Measurements from ENCODE around the gene CIB4. TPM values are rescaled to one million over a fixed set of nuclear protein-coding genes. Genes with fewer than 3 reads are reported as not detected.

Gene CIB4
- total RNA-seq, 1 experiment from 2014 or later: not detected

DNA sequence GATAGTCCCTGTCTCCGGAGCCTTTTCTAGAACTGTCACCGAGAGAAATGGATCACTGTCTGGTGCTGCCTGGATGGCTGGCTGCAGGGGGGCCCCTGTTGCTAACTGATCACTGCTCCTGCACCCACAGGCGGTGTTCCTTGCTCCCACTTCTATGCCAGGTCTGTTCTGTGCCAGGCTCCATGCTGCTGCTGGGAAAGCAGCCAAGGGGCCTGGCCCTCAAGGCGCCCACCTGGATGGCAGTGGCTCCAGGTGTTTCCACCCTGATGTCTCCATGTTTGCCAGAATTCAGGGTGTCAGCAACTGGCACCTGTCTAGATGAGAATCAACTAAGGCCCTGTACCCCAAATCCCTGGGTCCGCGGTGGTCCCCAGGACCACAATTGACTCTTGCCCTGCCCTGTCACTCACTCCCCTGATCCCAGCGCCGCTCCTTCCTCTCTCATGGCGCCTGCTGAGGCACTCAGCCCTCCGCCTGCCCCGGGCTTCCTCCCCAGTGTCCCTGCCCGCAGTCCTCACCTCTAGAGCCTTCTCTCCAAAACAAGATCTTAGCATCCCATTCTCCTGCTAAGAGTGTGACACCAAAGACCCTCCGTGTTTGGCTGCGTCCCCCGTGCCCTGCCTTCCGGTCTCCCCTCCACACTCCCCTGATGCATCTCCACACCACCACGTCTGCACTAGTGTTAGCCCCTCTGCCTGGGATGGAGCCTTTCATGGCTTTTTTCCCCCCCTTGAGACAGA is 90.7 kb downstream of the CIB4 start:
- Mint-ChIP-seq H3K27me3 (ENCODE audit: low read depth) (no peaks in the 10 kb centered on the region), H3K9me3 (no peaks in the 10 kb centered on the region), H3K27ac (no peak overlapping the region), H3K4me1 (peaks cover 8% of the 10 kb centered on the region), H3K36me3 (no peaks in the 10 kb centered on the region), H3K4me3 (no peak overlapping the region)
- ATAC-seq (no peak), DNase-seq (ENCODE audit: low spot score) (no peak)
- POLR2A ChIA-PET: no interaction called here
- CTCF ChIA-PET: interaction anchor here (1.5 to 1.7 kb wide), 2 partner anchors 27 to 29 kb away, joined by 4 to 5 read pairs; no protein-coding TSS in a partner anchor
- no peak for TF ChIP-seq NR1H2 (CRISPR knock-in tag; IDR thresholded peaks at IDR 0.05)
- TF ChIP-seq NR2C2 (CRISPR knock-in tag; IDR thresholded peaks at IDR 0.05): no peak
- TF ChIP-seq TEAD4 (CRISPR knock-in tag; IDR thresholded peaks at IDR 0.05): no peak
- TF ChIP-seq OVOL2 (CRISPR knock-in tag; IDR thresholded peaks at IDR 0.05; ENCODE audit: borderline replicate concordance): no peak
- no peak for TF ChIP-seq ZNF263 (CRISPR knock-in tag; IDR thresholded peaks at IDR 0.05; ENCODE audit: low read depth)
- TF ChIP-seq MYBL2 (CRISPR knock-in tag; IDR thresholded peaks at IDR 0.05): no peak
- no peak for TF ChIP-seq STAT6 (CRISPR knock-in tag; conservative IDR thresholded peaks at IDR 0.05; ENCODE audit: low read depth)
- no peak for TF ChIP-seq GABPB1 (CRISPR knock-in tag; IDR thresholded peaks at IDR 0.05)
- no peak for TF ChIP-seq ZNF232 (CRISPR knock-in tag; IDR thresholded peaks at IDR 0.05)
- TF ChIP-seq, protein P1, sequence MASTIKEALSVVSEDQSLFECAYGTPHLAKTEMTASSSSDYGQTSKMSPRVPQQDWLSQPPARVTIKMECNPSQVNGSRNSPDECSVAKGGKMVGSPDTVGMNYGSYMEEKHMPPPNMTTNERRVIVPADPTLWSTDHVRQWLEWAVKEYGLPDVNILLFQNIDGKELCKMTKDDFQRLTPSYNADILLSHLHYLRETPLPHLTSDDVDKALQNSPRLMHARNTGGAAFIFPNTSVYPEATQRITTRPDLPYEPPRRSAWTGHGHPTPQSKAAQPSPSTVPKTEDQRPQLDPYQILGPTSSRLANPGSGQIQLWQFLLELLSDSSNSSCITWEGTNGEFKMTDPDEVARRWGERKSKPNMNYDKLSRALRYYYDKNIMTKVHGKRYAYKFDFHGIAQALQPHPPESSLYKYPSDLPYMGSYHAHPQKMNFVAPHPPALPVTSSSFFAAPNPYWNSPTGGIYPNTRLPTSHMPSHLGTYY (CRISPR knock-in tag; IDR thresholded peaks at IDR 0.05): no peak
- TF ChIP-seq ZNF416 (CRISPR knock-in tag; IDR thresholded peaks at IDR 0.05): no peak
- TF ChIP-seq, protein P2, sequence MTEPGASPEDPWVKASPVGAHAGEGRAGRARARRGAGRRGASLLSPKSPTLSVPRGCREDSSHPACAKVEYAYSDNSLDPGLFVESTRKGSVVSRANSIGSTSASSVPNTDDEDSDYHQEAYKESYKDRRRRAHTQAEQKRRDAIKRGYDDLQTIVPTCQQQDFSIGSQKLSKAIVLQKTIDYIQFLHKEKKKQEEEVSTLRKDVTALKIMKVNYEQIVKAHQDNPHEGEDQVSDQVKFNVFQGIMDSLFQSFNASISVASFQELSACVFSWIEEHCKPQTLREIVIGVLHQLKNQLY (CRISPR knock-in tag; IDR thresholded peaks at IDR 0.05): no peak
- TF ChIP-seq ZNF281 (CRISPR knock-in tag; IDR thresholded peaks at IDR 0.05): no peak
- no peak for TF ChIP-seq RORB (CRISPR knock-in tag; IDR thresholded peaks at IDR 0.05)
- TF ChIP-seq ZNF219 (CRISPR knock-in tag; IDR thresholded peaks at IDR 0.05; ENCODE audit: borderline replicate concordance): no peak
- no peak for TF ChIP-seq FOXP4 (CRISPR knock-in tag; IDR thresholded peaks at IDR 0.05)
- TF ChIP-seq IRF2 (CRISPR knock-in tag; IDR thresholded peaks at IDR 0.05; ENCODE audit: borderline replicate concordance, low read depth): no peak
- no peak for TF ChIP-seq SMAD3 (CRISPR knock-in tag; IDR thresholded peaks at IDR 0.05; ENCODE audit: borderline replicate concordance)
- no peak for TF ChIP-seq ZSCAN18 (CRISPR knock-in tag; IDR thresholded peaks at IDR 0.05)
- TF ChIP-seq, protein P3, sequence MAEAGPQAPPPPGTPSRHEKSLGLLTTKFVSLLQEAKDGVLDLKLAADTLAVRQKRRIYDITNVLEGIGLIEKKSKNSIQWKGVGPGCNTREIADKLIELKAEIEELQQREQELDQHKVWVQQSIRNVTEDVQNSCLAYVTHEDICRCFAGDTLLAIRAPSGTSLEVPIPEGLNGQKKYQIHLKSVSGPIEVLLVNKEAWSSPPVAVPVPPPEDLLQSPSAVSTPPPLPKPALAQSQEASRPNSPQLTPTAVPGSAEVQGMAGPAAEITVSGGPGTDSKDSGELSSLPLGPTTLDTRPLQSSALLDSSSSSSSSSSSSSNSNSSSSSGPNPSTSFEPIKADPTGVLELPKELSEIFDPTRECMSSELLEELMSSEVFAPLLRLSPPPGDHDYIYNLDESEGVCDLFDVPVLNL (CRISPR knock-in tag; IDR thresholded peaks at IDR 0.05; ENCODE audit: borderline replicate concordance, low read depth): no peak

Data from WTC11 (cell line).